GM21390 (cell line): Measurements from ENCODE around the gene NPAS3.
A peak's percentile ranks its signal among the peaks of the same experiment; 100 is the strongest.

Source experiments
- ATAC-seq: cut with Tn5 transposase; IDR thresholded peaks from one replicate; pipeline ENCODE4 v1.9.1; 2021; ENCODE audit not compliant: unreplicated experiment

Gene NPAS3

DNA sequence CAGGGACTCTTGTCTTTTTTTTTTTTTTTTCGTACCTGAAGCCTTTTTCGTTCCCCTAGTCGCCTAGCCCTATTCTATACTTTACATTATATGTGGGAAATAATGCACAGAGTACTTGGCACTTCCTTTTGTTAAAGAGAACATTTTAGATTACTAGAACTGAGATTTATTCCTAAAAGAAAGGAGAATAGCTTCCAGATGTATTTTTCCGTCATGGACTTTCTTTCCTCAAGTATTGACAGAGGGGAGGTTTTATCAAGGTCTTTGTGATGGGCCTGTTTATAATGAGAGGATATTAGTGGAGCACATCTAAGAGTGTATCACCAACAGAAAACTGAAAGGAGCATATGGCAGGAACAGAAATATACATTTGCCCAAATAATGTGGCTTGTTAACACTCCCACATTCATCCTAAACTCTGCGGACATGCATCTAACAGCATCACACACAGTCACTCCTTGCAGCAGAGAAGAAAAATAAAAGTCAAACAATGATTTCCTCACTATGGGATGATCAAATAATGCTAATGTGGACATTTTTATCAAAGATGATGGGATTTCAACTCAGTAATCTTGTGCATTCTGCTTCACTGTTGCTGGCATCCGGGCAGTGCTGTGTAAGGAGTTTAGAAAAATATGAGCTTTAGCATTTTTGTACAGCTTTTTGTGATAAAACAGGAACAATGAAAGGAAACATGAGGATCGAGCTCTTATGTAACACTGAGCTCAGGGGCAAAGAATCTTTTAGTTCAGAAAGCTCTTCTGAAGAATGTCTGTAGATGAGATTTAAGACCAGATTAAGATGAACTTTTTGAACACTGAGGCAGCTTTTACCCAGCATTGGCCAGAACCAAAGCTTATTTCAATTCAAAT is 829.1 kb downstream of the NPAS3 start:
- no peak for ATAC-seq

GRCh38 chr14:33768458-33768830 is 829.8 kb downstream of the NPAS3 start:
- ATAC-seq = no peak

- ATAC-seq = no peak
Observed at GRCh38 chr14:33773205-33774030, 834.7 kb downstream of the NPAS3 start.

GRCh38 chr14:33774161-33774560 is 835.5 kb downstream of the NPAS3 start:
- no peak for ATAC-seq

- no peak for ATAC-seq
Observed at GRCh38 chr14:33774723-33775470, 836.2 kb downstream of the NPAS3 start.

- ATAC-seq = no peak
Observed at GRCh38 chr14:33776871-33777270, 838.2 kb downstream of the NPAS3 start.

GRCh38 chr14:33777681-33778080 is 839.0 kb downstream of the NPAS3 start:
- no peak for ATAC-seq

GRCh38 chr14:33780035-33780434 is 841.4 kb downstream of the NPAS3 start:
- ATAC-seq = no peak

DNA sequence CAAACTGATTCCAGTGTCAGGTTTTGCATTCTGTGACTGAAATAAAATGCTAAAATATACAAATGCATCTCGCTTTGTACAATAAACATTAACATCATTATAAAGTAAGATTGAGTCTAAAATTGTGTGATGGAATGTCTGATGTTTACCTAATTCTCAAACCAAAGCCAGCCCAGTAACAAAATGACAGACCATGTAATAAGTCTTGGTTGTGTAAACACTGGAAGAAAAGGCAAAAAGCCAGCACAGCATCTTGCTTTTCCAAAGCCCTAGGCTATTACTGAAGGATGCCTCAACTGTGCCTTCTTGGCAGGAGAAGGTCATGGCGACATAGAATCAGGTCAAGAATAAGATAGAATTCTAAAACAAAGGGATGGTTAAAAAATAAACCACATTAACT is 842.6 kb downstream of the NPAS3 start:
- ATAC-seq = no peak

- no peak for ATAC-seq
Observed at GRCh38 chr14:33782923-33783322, 844.2 kb downstream of the NPAS3 start.

DNA sequence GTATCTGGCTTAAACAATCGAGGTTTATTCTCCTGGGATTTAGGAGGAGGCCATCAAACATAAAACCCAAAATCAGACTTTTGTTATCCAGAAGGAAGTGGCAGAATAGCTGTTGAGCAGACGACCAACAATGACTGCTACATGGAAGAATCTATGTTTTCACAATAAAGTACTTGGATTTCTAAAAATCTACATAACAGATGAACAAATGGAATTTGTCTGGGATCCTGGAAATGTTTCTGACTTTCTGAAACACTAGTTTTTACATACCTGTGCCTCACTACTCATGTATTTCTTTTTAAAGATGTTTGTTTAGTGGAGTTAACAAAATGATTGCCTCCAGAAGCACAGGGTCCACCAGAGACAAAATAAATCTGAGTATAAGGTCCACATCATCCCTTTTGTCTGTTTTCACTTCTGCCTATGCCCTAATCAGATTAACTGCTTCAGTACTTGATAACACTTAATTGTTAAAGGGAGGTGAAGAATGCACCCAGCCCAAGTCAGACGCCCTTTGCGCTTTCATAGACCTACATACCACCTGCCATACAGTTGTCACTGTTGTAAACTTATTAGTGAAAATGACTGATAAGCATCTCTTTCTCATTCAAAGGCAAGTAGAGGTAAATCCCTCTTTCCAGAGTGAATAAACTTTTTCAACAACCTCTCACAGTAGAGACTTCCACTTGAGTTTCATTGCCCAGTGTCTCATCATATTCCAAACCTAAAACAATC is 847.6 kb downstream of the NPAS3 start:
- ATAC-seq = no peak

- no peak for ATAC-seq
Observed at GRCh38 chr14:33788161-33788560, 849.5 kb downstream of the NPAS3 start.

DNA sequence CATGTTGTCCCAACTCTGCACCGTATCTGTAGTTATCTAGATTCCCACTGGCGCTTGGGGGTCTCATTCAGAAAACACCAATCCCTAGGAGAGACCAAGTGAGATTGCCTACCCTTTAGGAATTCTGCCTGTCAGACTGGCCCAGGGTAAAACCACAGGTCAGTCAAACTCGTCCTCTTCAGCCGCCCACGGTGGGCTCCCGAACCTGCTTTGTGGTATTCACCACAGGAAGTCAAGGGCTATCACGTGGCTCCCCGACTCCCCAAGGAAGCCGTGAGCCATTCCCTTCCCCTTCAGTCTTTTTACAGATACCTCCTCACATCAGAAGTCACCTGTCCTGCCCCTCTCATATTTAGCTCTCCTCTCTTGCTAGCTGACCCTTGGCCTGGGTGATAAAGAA is 852.3 kb downstream of the NPAS3 start:
- ATAC-seq = no peak

DNA sequence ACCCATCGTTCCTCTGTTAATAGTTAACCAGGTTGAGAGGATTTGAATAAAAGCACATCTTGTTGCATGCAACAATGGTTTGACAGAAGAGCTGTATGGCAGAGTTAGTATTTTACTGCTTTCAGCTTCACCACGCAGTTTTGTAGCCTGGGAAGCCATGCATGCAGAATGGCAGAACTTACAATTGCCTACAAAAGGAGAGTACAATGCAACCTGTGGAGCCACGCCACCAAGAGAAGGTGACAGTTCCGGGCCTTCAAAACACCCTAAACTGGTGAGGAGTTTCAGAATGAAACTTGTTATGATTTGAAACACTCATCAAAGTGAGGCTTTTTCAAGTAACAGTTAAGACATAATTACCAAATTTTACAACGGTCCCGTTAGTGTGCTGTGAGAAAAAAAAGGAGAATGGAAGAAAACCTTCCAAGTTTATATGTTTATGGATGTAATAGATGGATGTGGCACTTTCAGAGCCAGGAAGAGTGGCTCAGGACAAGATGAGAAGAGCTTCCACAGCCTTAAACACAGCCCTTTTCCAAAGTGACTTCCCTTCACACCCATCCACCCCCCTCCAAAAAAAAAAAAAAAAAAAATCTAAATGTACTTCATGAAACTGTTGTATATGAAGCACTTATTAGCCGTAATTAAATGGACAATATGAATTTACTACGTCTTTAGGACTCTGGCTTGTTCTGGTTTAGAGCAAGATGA is 853.5 kb downstream of the NPAS3 start:
- ATAC-seq = peak; percentile 75

DNA sequence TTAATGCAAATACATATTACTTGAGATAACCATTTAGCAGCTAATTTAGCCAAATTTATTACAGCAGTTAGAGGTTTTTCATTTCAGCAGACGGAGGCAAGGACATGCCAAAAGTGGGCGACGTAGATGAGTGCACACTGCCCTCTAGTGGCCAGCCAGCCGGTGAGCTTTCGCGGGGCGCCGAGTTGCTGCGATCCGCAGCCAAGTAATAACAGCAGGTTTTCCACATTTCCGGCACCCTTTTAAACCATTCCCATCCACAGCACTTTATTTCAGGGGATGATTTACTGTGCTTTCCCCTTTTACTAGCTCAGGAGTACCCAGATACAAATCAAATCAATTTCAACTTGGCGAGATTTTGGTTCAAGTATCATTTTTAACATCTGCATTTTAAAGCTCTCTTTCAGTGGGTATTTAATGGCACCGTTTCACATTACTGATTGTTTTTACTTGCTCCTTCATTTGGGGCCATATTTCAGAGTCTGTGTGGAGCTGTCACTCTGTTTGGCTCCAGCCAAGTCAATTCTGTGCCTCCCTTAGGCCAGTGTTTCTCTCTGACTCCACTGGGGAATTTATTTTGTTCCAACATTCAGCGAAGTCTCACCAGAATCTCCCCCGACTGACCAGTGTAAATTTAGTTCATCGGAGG is 854.2 kb downstream of the NPAS3 start:
- no peak for ATAC-seq

- ATAC-seq = no peak
Observed at GRCh38 chr14:33793398-33794110, 854.9 kb downstream of the NPAS3 start.

GRCh38 chr14:33794791-33795305 is 856.2 kb downstream of the NPAS3 start:
- no peak for ATAC-seq

DNA sequence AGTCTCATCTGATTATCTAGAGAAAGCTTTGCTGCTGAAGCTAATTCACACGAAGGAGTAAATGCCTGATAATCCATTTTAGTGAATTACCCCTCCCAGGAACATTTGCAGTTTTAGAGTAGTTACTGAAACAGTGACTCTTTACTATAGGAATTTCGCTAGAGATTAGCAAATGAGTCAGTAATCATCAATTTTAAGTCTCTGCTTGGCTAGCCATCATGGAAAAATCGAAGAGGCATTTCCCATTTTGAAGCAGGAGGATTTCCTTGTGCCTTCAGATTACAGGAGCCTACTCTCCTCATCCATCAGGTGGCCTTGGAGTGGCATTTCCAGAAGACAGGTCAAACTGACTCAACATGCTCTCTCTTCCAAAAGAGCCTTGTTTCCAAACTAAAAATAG is 857.7 kb downstream of the NPAS3 start:
- no peak for ATAC-seq
